A673 (cell line): Measurements from ENCODE around the gene ZNF584.

Experiments used
- EZH2 ChIP-seq: fragments of 200-600 bp; sonication (generic); IDR thresholded peaks from 2 replicates; pipeline ENCODE4 v1.6.1; 2017; ENCODE audit warnings: borderline replicate concordance, low read depth, mild to moderate bottlenecking, mixed read lengths, antibody characterized with exemption, low read length; ENCODE audit not compliant: poor library complexity, severe bottlenecking
- TF ChIP-seq, protein P1 (sequence below): fragments of 300-800, 200-600 bp; sonication (generic); conservative IDR thresholded peaks from 2 replicates; pipeline ENCODE4 v1.5.1; 2017; ENCODE audit warnings: low read depth, mild to moderate bottlenecking, antibody characterized with exemption, low read length, moderate library complexity, mixed read lengths

DNA sequence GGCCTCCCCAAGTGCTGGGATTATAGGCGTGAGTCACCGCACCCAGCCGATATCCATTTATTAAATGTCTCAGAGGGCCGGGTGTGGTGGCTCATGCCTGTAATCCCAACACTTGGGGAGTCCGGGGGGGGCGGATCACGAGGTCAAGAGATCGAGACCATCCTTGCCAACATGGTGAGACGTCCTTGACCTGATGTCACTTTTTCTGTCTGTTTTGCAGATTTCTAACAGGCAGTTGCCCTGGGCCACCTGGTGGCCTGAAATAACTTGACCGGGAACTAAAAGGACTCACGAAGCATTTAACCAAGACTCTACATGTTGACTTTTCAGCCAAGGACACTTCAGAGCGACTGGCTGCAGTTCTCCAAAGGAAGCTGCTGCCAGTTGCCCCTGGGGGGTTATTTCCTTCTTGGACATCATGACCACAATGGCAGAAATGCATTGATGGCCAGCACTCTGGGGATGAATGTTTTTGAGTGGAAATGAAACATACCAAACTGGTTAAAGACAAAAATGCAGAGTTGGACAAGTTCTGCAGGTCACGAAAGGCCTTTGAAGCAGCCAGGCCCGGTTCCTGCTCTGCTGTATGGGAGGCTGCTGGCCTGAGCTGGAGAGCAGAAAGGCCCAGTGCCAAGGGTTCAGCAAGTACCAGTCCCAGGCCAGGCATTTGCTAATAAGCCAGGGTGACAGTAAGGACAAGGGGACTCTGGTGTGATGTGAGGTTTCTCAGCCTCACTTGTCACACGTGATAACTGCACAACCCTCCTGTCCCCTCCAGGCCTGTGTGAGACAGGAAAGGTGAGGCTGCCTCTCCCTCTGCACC lies 35.9 kb upstream of the ZNF584 start:
- TF ChIP-seq, protein P1, sequence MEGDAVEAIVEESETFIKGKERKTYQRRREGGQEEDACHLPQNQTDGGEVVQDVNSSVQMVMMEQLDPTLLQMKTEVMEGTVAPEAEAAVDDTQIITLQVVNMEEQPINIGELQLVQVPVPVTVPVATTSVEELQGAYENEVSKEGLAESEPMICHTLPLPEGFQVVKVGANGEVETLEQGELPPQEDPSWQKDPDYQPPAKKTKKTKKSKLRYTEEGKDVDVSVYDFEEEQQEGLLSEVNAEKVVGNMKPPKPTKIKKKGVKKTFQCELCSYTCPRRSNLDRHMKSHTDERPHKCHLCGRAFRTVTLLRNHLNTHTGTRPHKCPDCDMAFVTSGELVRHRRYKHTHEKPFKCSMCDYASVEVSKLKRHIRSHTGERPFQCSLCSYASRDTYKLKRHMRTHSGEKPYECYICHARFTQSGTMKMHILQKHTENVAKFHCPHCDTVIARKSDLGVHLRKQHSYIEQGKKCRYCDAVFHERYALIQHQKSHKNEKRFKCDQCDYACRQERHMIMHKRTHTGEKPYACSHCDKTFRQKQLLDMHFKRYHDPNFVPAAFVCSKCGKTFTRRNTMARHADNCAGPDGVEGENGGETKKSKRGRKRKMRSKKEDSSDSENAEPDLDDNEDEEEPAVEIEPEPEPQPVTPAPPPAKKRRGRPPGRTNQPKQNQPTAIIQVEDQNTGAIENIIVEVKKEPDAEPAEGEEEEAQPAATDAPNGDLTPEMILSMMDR = no peak
- TF ChIP-seq EZH2 = no peak
